Measurements from ENCODE around the gene ANAPC15. TPM values are rescaled to one million over a fixed set of nuclear protein-coding genes. Genes with fewer than 3 reads are reported as not detected.
"Not testable (repeated sequence)": the region's sequence is repeated elsewhere in the genome, so short reads cannot be mapped to it uniquely, and the experiment has no call there.

Gene ANAPC15
- 24.7 and 26.8 TPM in 2 replicates for total RNA-seq

- peak; percentile 100 for DNase-seq
Measured at GRCh38 chr11:72112143-72112977, at the start of gene ANAPC15. Gene ANAPC15, minus strand, starts transcription at chr11:72112695. Its CDS starts 1,419 bp downstream, at chr11:72111276.

- DNase-seq = no peak
Measured at GRCh38 chr11:72160319-72160718, 47.8 kb upstream of the ANAPC15 start.

- DNase-seq = no peak
Measured at GRCh38 chr11:72157131-72157530, 44.6 kb upstream of the ANAPC15 start.

- DNase-seq = no peak
Measured at GRCh38 chr11:72155751-72156150, 43.3 kb upstream of the ANAPC15 start.

GRCh38 chr11:72154816-72155215 is 42.3 kb upstream of the ANAPC15 start:
- DNase-seq = no peak

GRCh38 chr11:72153874-72154273 is 41.4 kb upstream of the ANAPC15 start:
- DNase-seq = not testable (repeated sequence)

- no peak for DNase-seq
Measured at GRCh38 chr11:72150882-72151281, 38.4 kb upstream of the ANAPC15 start.

GRCh38 chr11:72146625-72147024 is 34.1 kb upstream of the ANAPC15 start:
- DNase-seq = no peak

- DNase-seq = no peak
Measured at GRCh38 chr11:72144807-72145565, 32.5 kb upstream of the ANAPC15 start.

GRCh38 chr11:72142543-72142942 is 30.0 kb upstream of the ANAPC15 start:
- not testable (repeated sequence) for DNase-seq

- DNase-seq = not testable (repeated sequence)
Measured at GRCh38 chr11:72142086-72142485, 29.6 kb upstream of the ANAPC15 start.

GRCh38 chr11:72141066-72141465 is 28.6 kb upstream of the ANAPC15 start:
- no peak for DNase-seq

- no peak for DNase-seq
Measured at GRCh38 chr11:72140661-72141060, 28.2 kb upstream of the ANAPC15 start.

- no peak for DNase-seq
Measured at GRCh38 chr11:72139500-72139899, 27.0 kb upstream of the ANAPC15 start.

GRCh38 chr11:72138821-72139390 is 26.4 kb upstream of the ANAPC15 start:
- DNase-seq = no peak

GRCh38 chr11:72136684-72137262 is 24.3 kb upstream of the ANAPC15 start:
- no peak for DNase-seq

- no peak for DNase-seq
Measured at GRCh38 chr11:72135891-72136683, 23.6 kb upstream of the ANAPC15 start.

GRCh38 chr11:72135473-72135872 is 23.0 kb upstream of the ANAPC15 start, which contains the start of gene FOLR3:
Gene FOLR3, plus strand, starts transcription at chr11:72135725. Its CDS starts 228 bp downstream, at chr11:72135953.
- DNase-seq = not testable (repeated sequence)

GRCh38 chr11:72132646-72133045 is 20.2 kb upstream of the ANAPC15 start:
- DNase-seq = no peak

- no peak for DNase-seq
Measured at GRCh38 chr11:72129381-72129780, 16.9 kb upstream of the ANAPC15 start.

GRCh38 chr11:72127923-72128322 is 15.4 kb upstream of the ANAPC15 start:
- no peak for DNase-seq

GRCh38 chr11:72125956-72126355 is 13.5 kb upstream of the ANAPC15 start:
- DNase-seq = no peak

Data from dermis blood vessel endothelial cell (primary cell).